Measurements from ENCODE around the gene ECI2.

GRCh38 chr6:4129446-4129845 lies 5.9 kb downstream of the ECI2 start:
- TF ChIP-seq CTCF (IDR thresholded peaks at IDR 0.05; ENCODE audit: low read depth, low read length) (no peak), POLR2A (IDR thresholded peaks at IDR 0.05; ENCODE audit: extremely low read depth, insufficient read length) (no peak), MYC (IDR thresholded peaks at IDR 0.05; ENCODE audit: low read depth, low read length) (no peak), MAX (IDR thresholded peaks at IDR 0.05; ENCODE audit: low read depth, low read length) (no peak)
